OCI-LY3 (cell line): ENCODE measurements around the gene FAM118B.

Experiments used
- H2AFZ ChIP-seq: fragments of 200-600, 300-600 bp; shearing (Covaris generic); 2 replicates; pipeline ENCODE4 v1.6.0; 2014; ENCODE audit warnings: antibody characterized with exemption, low read depth, low read length
- H3K27ac ChIP-seq: fragments of 200-600, 300-600 bp; sonication (generic); 2 replicates; pipeline ENCODE4 v1.5.1; 2014; ENCODE audit warnings: mild to moderate bottlenecking, low read length, moderate library complexity, mixed read lengths
- H3K27me3 ChIP-seq: fragments of 200-600, 300-600 bp; sonication (generic); 2 replicates; pipeline ENCODE4 v1.6.1; 2014; ENCODE audit warnings: low read depth, low read length, mixed read lengths
- H3K36me3 ChIP-seq: fragments of 200-600, 300-600 bp; sonication (generic); replicated peaks from 2 replicates; pipeline ENCODE3; 2014; ENCODE audit warnings: low read depth, low read length, mixed read lengths
- H3K4me1 ChIP-seq: fragments of 300-600, 200-600 bp; sonication (generic); 2 replicates; pipeline ENCODE4 v1.6.1; 2014; ENCODE audit warnings: low read length, mixed read lengths
- H3K4me2 ChIP-seq: fragments of 200-600, 300-600 bp; sonication (generic); 2 replicates; pipeline ENCODE4 v1.6.1; 2014; ENCODE audit warnings: low read length, mixed read lengths
- H3K4me3 ChIP-seq: fragments of 300-600, 200-600 bp; sonication (generic); 2 replicates; pipeline ENCODE4 v1.5.1; 2014; ENCODE audit warnings: antibody characterized with exemption, mild to moderate bottlenecking, low read length, moderate library complexity
- H3K79me2 ChIP-seq: fragments of 300-600, 200-600 bp; shearing (Covaris generic); 2 replicates; pipeline ENCODE4 v1.6.1; 2014; ENCODE audit warnings: mild to moderate bottlenecking, low read length, mixed read lengths
- H3K9ac ChIP-seq: fragments of 300-600, 200-600 bp; shearing (Covaris generic); 2 replicates; pipeline ENCODE4 v1.6.0; 2014; ENCODE audit warnings: mild to moderate bottlenecking, low read length, moderate library complexity
- H3K9me3 ChIP-seq: fragments of 200-600, 300-600 bp; shearing (Covaris generic); 2 replicates; pipeline ENCODE4 v1.6.1; 2014; ENCODE audit warnings: low read length, mixed read lengths; ENCODE audit not compliant: insufficient read depth
- H4K20me1 ChIP-seq: fragments of 200-600, 300-600 bp; sonication (generic); 2 replicates; pipeline ENCODE4 v1.6.1; 2016; ENCODE audit warnings: low read length, mixed read lengths; ENCODE audit not compliant: insufficient read depth
- EZH2phosphoT487 ChIP-seq: fragments of 200-600 bp; shearing (Covaris generic); IDR thresholded peaks from 2 replicates; pipeline ENCODE4 v1.6.1; 2018; ENCODE audit warnings: antibody characterized with exemption, mixed run types, low read depth
- TF ChIP-seq, protein P1 (sequence below): fragments of 200-600, 300-600 bp; sonication (generic); IDR thresholded peaks from 2 replicates; pipeline ENCODE4 v1.5.1; 2014; ENCODE audit warnings: antibody characterized with exemption, low read length, low read depth

FAM118B gene

GRCh38 chr11:126214841-126215240 is 3.3 kb downstream of the FAM118B start:
- Histone ChIP-seq H3K4me2 (no peak overlapping the region), H3K9me3 (no peaks in the 10 kb centered on the region), H3K79me2 (peaks cover 69% of the 10 kb centered on the region), H3K27ac (no peak overlapping the region), H3K4me1 (peaks cover 15% of the 10 kb centered on the region), H3K27me3 (no peaks in the 10 kb centered on the region), H3K36me3 (no peaks in the 10 kb centered on the region), H4K20me1 (no peaks in the 10 kb centered on the region), H2AFZ (no peak overlapping the region), H3K9ac (no peak overlapping the region), H3K4me3 (no peak overlapping the region)
- no peak for TF ChIP-seq EZH2phosphoT487
- TF ChIP-seq, protein P1, sequence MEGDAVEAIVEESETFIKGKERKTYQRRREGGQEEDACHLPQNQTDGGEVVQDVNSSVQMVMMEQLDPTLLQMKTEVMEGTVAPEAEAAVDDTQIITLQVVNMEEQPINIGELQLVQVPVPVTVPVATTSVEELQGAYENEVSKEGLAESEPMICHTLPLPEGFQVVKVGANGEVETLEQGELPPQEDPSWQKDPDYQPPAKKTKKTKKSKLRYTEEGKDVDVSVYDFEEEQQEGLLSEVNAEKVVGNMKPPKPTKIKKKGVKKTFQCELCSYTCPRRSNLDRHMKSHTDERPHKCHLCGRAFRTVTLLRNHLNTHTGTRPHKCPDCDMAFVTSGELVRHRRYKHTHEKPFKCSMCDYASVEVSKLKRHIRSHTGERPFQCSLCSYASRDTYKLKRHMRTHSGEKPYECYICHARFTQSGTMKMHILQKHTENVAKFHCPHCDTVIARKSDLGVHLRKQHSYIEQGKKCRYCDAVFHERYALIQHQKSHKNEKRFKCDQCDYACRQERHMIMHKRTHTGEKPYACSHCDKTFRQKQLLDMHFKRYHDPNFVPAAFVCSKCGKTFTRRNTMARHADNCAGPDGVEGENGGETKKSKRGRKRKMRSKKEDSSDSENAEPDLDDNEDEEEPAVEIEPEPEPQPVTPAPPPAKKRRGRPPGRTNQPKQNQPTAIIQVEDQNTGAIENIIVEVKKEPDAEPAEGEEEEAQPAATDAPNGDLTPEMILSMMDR: no peak

DNA sequence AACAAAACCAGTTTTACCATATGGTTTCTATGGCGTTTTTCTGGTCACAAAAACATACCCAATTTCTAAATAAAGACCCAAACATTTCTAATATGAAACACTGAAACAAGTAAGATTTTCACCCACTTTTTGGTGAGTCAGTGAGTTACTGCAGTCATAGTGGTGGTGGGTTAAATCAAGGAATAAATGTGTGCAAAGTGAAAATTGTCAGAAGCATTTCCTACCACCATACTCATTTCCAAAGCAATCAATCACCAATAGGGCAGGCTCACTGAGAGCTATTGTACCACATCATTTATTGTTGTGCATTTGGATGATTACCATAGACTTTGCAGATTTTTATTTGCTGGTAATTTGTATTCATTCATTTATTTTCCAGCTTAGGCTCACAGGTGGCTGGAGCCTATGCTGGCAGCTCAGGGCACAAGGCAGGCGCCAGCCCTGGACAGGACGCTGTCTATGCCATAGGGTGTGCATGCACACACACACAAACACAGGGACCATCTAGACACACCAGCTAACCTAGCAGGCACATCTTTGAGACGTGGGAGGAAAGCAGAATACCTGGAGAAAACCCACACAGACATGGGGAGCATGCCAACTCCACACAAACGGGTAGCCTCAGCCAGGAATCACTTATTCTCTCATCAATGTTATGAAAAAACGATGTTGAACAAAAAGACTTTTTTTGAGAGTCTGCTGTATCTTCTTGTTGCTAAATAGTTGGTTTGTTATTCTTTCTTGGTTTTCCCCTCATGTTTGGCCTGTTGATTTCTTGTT is 5.1 kb downstream of the FAM118B start:
- H3K4me3 ChIP-seq: no peak overlapping the region
- H3K9me3 ChIP-seq: no peaks in the 10 kb centered on the region
- no peaks in the 10 kb centered on the region for H4K20me1 ChIP-seq
- H3K27me3 ChIP-seq: no peaks in the 10 kb centered on the region
- H3K36me3 ChIP-seq: no peaks in the 10 kb centered on the region
- no peak overlapping the region for H3K27ac ChIP-seq
- H2AFZ ChIP-seq: no peak overlapping the region
- H3K79me2 ChIP-seq: peaks cover 64% of the 10 kb centered on the region
- TF ChIP-seq, protein P1: no peak
- no peak for TF ChIP-seq EZH2phosphoT487
- peaks cover 6% of the 10 kb centered on the region for H3K4me1 ChIP-seq
- no peak overlapping the region for H3K4me2 ChIP-seq
- no peak overlapping the region for H3K9ac ChIP-seq

DNA sequence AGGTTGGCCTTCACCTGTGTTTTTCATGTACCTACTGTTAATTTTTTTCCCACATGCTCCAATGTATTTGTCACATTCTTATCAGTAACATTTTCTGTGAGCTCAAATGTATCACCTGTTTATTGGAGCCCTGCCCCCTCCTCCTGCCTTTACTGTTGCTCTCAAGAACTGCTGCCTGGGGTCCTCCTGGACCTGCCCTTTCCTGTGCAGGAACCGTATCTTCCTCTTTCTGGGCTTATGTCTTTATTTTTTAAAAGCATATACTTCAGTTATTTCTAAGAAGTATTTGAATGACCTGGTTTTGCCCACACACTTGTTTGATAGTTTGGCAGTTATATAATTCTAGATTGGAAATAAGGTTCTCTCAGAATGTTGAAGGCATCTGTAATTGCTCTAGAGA is 5.9 kb downstream of the FAM118B start:
- no peak for TF ChIP-seq EZH2phosphoT487
- TF ChIP-seq, protein P1: no peak
- Histone ChIP-seq H3K27me3 (no peaks in the 10 kb centered on the region), H3K79me2 (peaks cover 58% of the 10 kb centered on the region), H3K9me3 (no peaks in the 10 kb centered on the region), H2AFZ (no peak overlapping the region), H3K9ac (no peak overlapping the region), H3K4me1 (peaks cover 3% of the 10 kb centered on the region), H3K4me3 (no peak overlapping the region), H3K4me2 (no peak overlapping the region), H3K27ac (no peak overlapping the region), H3K36me3 (no peaks in the 10 kb centered on the region), H4K20me1 (no peaks in the 10 kb centered on the region)

GRCh38 chr11:126219547-126219946 is 8.0 kb downstream of the FAM118B start:
- TF ChIP-seq EZH2phosphoT487: no peak
- TF ChIP-seq, protein P1: no peak
- H3K4me2 ChIP-seq: no peak overlapping the region
- H3K9ac ChIP-seq: no peak overlapping the region
- no peak overlapping the region for H2AFZ ChIP-seq
- H3K4me3 ChIP-seq: no peak overlapping the region
- H3K79me2 ChIP-seq: peaks cover 60% of the 10 kb centered on the region
- H3K36me3 ChIP-seq: no peaks in the 10 kb centered on the region
- no peaks in the 10 kb centered on the region for H3K27me3 ChIP-seq
- H3K9me3 ChIP-seq: no peaks in the 10 kb centered on the region
- H3K4me1 ChIP-seq: no peaks in the 10 kb centered on the region
- no peaks in the 10 kb centered on the region for H4K20me1 ChIP-seq
- no peak overlapping the region for H3K27ac ChIP-seq
